ENCODE measurements around the gene HIP1. TPM values are rescaled to one million over a fixed set of nuclear protein-coding genes. Genes with fewer than 3 reads are reported as not detected.
A peak's percentile ranks its signal among the peaks of the same experiment; 100 is the strongest.

The HIP1 gene
- total and polyA plus RNA-seq, 9 of the 15 experiments (the other 6 are each of a cell fraction or from before 2014, with no cell fraction given): 2.4 to 13.7 (median 9.5) TPM

GRCh38 chr7:75758491-75758890, 19.8 kb upstream of the HIP1 start (continued):
- TF ChIP-seq CEBPG (CRISPR knock-in tag; IDR thresholded peaks at IDR 0.05): no peak
- peak in 1 of 2 experiments; percentile 74; a peak in 2 of 4 replicates for TF ChIP-seq CEBPG (tag; conservative IDR thresholded peaks at IDR 0.05 in 1 of 2, IDR thresholded peaks at IDR 0.05 in 1 of 2)

- Histone ChIP-seq H3K36me3 (ENCODE audit: control insufficient read depth, insufficient read depth, low read length) (no peaks in the 10 kb centered on the region), H3K9ac (ENCODE audit: insufficient read depth in 1 of 2, low read depth in 2 of 2, low read length in 2 of 2) (no peak overlapping the region), H4K20me1 (replicated peaks; ENCODE audit: control insufficient read depth, insufficient read depth, low read length) (no peaks in the 10 kb centered on the region), H3K79me2 (ENCODE audit: control insufficient read depth, insufficient read depth, low read length) (no peaks in the 10 kb centered on the region), H3K4me3 (no peak overlapping the region), H3K9me1 (ENCODE audit: control insufficient read depth, insufficient read depth, low read length) (no peaks in the 10 kb centered on the region), H2AFZ (ENCODE audit: low read depth, low read length) (no peak overlapping the region), H3K27me3 (ENCODE audit: control insufficient read depth in 2 of 2, insufficient read depth in 2 of 2, low read length in 2 of 2) (no peaks in the 10 kb centered on the region), H3K27ac (ENCODE audit: extremely low read depth, low read depth, low read length) (no peak overlapping the region), H3K4me2 (ENCODE audit: insufficient read depth, low read length) (no peak overlapping the region), H3K4me1 (replicated peaks in 1 of 2; ENCODE audit: control insufficient read depth in 2 of 2, insufficient read depth in 2 of 2, low read length in 2 of 2) (peaks cover 3% of the 10 kb centered on the region in 2 experiments; a peak in 3 of 5 replicates), H3K9me3 (replicated peaks; ENCODE audit: control insufficient read depth, insufficient read depth, low read depth, low read length) (no peaks in the 10 kb centered on the region)
- DNase-seq (ENCODE audit: extremely low read depth in 1 of 4, low spot score in 3 of 4): peak in 1 of 4 experiments; percentile 43
- no TSS peak for BruUV-seq (replicated peaks)
- WGBS (ENCODE audit: insufficient coverage, low coverage, missing lambda C conversion rate): 52% methylated on average over 7 of the region's 7 CpGs
- ChIA-PET CTCF (ENCODE audit: low intra/inter-chr PET ratio) (no interaction called here), POLR2A (no interaction called here)
- intact Hi-C loops (cut with micrococcal nuclease) (no loop called here), in situ Hi-C loops (cut with MboI) (loop anchor here (10.0 to 25.0 kb wide), 2 partner anchors 303 to 879 kb away; partner anchors contain the start of gene POMZP3)
- FAIRE-seq: no peak
- no peak for ATAC-seq
- TF ChIP-seq CTCFL (IDR thresholded peaks at IDR 0.05; ENCODE audit: borderline replicate concordance, insufficient read depth, low read depth, low read length, poor library complexity, severe bottlenecking) (peak; percentile 78), ZNF124 (CRISPR knock-in tag; IDR thresholded peaks at IDR 0.05) (no peak), KAT8 (IDR thresholded peaks at IDR 0.05; ENCODE audit: low read depth) (no peak), NRF1 (conservative IDR thresholded peaks at IDR 0.05 in 1 of 2, IDR thresholded peaks at IDR 0.05 in 1 of 2) (peak; percentile 79 to 82), ZSCAN29 (IDR thresholded peaks at IDR 0.05) (no peak)
Measured at GRCh38 chr7:75757860-75758259, 19.1 kb upstream of the HIP1 start.
